ENCODE results near the gene OPALIN. TPM values are rescaled to one million over a fixed set of nuclear protein-coding genes. Genes with fewer than 3 reads are reported as not detected.

OPALIN gene
- total and polyA plus RNA-seq, 2 donors (not counting 1 experiment from before 2014, with no cell fraction given) = not detected

DNA sequence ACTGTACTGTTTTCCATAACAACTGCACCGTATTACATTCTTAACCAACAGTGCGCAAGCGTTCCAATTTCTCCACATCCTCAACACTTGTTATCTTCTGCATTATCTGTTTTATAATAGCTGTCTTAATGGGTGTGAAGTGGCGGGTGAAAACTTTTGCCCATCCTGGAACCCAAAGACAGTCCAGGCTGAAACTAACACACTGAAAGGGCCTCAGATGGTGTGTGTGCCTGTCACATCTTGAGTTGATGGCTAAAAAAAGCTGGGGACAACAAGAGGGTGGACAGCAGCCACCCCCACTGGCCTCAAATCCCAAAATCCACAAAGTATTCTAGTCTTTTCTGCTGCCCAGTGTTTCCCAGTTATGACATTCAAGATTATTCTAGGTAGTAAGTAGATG is 19.4 kb downstream of the OPALIN start:
- no peaks in the 10 kb centered on the region for H3K36me3 ChIP-seq (replicated peaks in 1 of 2; ENCODE audit: control extremely low read depth in 1 of 2, control insufficient read depth in 1 of 2, extremely low read depth in 1 of 2, insufficient read depth in 2 of 2, low read length in 1 of 2)
- H3K9ac ChIP-seq (ENCODE audit: low read length) = no peak overlapping the region
- H4K20me1 ChIP-seq (ENCODE audit: control insufficient read depth, insufficient read depth, low read length, poor library complexity, severe bottlenecking) = no peaks in the 10 kb centered on the region
- H2AFZ ChIP-seq (ENCODE audit: insufficient read depth, low read depth, low read length, poor library complexity, severe bottlenecking) = no peak overlapping the region
- H3K4me1 ChIP-seq (ENCODE audit: control insufficient read depth in 2 of 2, insufficient read depth in 2 of 2, low read length in 2 of 2) = peaks cover 4 to 9% of the 10 kb centered on the region in 2 donors
- H3K4me1 Mint-ChIP-seq = peaks cover 9% of the 10 kb centered on the region
- no peak for DNase-seq
- H3K27me3 Mint-ChIP-seq = peaks cover 11% of the 10 kb centered on the region
- TF ChIP-seq EZH2 (IDR thresholded peaks at IDR 0.05; ENCODE audit: borderline replicate concordance, insufficient read depth, low read depth, low read length, poor library complexity, severe bottlenecking) = no peak
- TF ChIP-seq, protein P1, sequence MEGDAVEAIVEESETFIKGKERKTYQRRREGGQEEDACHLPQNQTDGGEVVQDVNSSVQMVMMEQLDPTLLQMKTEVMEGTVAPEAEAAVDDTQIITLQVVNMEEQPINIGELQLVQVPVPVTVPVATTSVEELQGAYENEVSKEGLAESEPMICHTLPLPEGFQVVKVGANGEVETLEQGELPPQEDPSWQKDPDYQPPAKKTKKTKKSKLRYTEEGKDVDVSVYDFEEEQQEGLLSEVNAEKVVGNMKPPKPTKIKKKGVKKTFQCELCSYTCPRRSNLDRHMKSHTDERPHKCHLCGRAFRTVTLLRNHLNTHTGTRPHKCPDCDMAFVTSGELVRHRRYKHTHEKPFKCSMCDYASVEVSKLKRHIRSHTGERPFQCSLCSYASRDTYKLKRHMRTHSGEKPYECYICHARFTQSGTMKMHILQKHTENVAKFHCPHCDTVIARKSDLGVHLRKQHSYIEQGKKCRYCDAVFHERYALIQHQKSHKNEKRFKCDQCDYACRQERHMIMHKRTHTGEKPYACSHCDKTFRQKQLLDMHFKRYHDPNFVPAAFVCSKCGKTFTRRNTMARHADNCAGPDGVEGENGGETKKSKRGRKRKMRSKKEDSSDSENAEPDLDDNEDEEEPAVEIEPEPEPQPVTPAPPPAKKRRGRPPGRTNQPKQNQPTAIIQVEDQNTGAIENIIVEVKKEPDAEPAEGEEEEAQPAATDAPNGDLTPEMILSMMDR (IDR thresholded peaks at IDR 0.05) = no peak
- ChIA-PET POLR2A (interaction anchor here (0.6 to 0.7 kb wide), 2 partner anchors 46 to 110 kb away, joined by 3 to 4 read pairs; no protein-coding TSS in a partner anchor), CTCF (interaction anchor here (0.6 to 9.3 kb wide), 10 partner anchors 8 to 1081 kb away, joined by 3 to 107 read pairs (median 3); no protein-coding TSS in a partner anchor)
- no peaks in the 10 kb centered on the region for H3K27me3 ChIP-seq (replicated peaks in 1 of 4; ENCODE audit: control extremely low read depth in 1 of 4, control insufficient read depth in 3 of 4, insufficient read depth in 4 of 4, low read length in 3 of 4)
- WGBS (ENCODE audit: insufficient coverage) = no CpG with 5 or more reads among the region's 4 CpGs
- H3K79me2 ChIP-seq (ENCODE audit: control insufficient read depth, insufficient read depth, low read length) = no peaks in the 10 kb centered on the region
- no peak overlapping the region for H3K27ac ChIP-seq (ENCODE audit: low read length in 2 of 2)
- no peak overlapping the region for H3K4me3 ChIP-seq (ENCODE audit: control extremely low read depth in 1 of 5, extremely low read depth in 1 of 5, insufficient read depth in 1 of 5, low read depth in 2 of 5, low read length in 4 of 5)
- no peaks in the 10 kb centered on the region for H3K9me3 Mint-ChIP-seq (ENCODE audit: insufficient read depth)
- no peak overlapping the region for H3K4me3 Mint-ChIP-seq
- H3K27ac Mint-ChIP-seq = no peak overlapping the region
- intact Hi-C loops (cut with micrococcal nuclease) = no loop called here
- ATAC-seq (ENCODE audit: low read depth) = no peak
- no peaks in the 10 kb centered on the region for H3K9me3 ChIP-seq (ENCODE audit: control extremely low read depth in 1 of 3, control insufficient read depth in 2 of 3, insufficient read depth in 1 of 3, low read length in 2 of 3)
- no peak overlapping the region for H3K4me2 ChIP-seq (replicated peaks; ENCODE audit: low read depth, low read length, poor library complexity, severe bottlenecking)

DNA sequence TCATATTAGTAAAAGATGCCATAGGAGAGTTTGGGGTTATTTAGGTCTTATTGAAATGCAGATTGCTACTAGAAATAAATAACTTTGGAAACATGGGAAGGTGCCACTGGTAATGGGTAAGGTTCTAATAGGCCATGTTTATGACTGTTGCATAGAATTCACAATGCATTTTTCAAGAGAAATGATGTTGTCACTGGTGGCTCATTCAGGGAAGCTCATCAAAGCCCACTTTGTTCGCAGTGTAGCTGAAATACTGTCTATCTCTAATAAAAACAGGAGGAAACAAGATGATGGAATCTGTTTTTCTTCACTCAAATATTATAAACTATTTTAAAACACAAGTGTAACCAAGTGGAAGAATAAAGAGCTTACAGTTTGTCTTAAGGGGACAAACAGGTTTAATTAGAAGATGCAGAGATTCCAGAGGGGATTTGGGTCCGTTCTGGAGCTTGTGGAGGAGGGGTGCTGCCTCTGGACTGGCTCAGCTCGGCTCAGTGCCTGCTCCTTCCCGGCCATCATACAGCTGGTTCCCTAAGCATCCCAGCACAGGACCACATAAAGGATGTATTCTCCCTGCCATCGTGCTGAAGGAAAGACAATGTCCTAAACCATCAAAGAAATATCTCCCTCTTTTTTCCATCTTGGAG is 20.4 kb downstream of the OPALIN start:
- no peak overlapping the region for H3K4me3 Mint-ChIP-seq
- H3K4me3 ChIP-seq (ENCODE audit: control extremely low read depth in 1 of 5, extremely low read depth in 1 of 5, insufficient read depth in 1 of 5, low read depth in 2 of 5, low read length in 4 of 5) = no peak overlapping the region

More for the DNA sequence above, 20.4 kb downstream of the OPALIN start:
- no peaks in the 10 kb centered on the region for H3K4me1 Mint-ChIP-seq
- DNase-seq = no peak
- H2AFZ ChIP-seq (ENCODE audit: insufficient read depth, low read depth, low read length, poor library complexity, severe bottlenecking) = no peak overlapping the region
- intact Hi-C loops (cut with micrococcal nuclease) = no loop called here
- peaks cover 0 to under 1% of the 10 kb centered on the region in 2 donors for H3K4me1 ChIP-seq (ENCODE audit: control insufficient read depth in 2 of 2, insufficient read depth in 2 of 2, low read length in 2 of 2)
- ChIA-PET POLR2A (interaction anchor here (0.5 kb wide), 1 partner anchor 79 kb away, joined by 6 read pairs; no protein-coding TSS in a partner anchor), CTCF (interaction anchor here (0.8 to 9.3 kb wide), 11 partner anchors 10 to 335 kb away, joined by 3 to 107 read pairs (median 4); no protein-coding TSS in a partner anchor)
- no peaks in the 10 kb centered on the region for H3K79me2 ChIP-seq (ENCODE audit: control insufficient read depth, insufficient read depth, low read length)
- H3K9me3 ChIP-seq (ENCODE audit: control extremely low read depth in 1 of 3, control insufficient read depth in 2 of 3, insufficient read depth in 1 of 3, low read length in 2 of 3) = no peaks in the 10 kb centered on the region
- H4K20me1 ChIP-seq (ENCODE audit: control insufficient read depth, insufficient read depth, low read length, poor library complexity, severe bottlenecking) = no peaks in the 10 kb centered on the region
- no peak for ATAC-seq (ENCODE audit: low read depth)
- H3K27ac ChIP-seq (ENCODE audit: low read length in 2 of 2) = no peak overlapping the region
- TF ChIP-seq, protein P1 (IDR thresholded peaks at IDR 0.05) = no peak
- no peak for TF ChIP-seq EZH2 (IDR thresholded peaks at IDR 0.05; ENCODE audit: borderline replicate concordance, insufficient read depth, low read depth, low read length, poor library complexity, severe bottlenecking)
- H3K9ac ChIP-seq (ENCODE audit: low read length) = no peak overlapping the region
- no peaks in the 10 kb centered on the region for H3K36me3 ChIP-seq (replicated peaks in 1 of 2; ENCODE audit: control extremely low read depth in 1 of 2, control insufficient read depth in 1 of 2, extremely low read depth in 1 of 2, insufficient read depth in 2 of 2, low read length in 1 of 2)
- no peak overlapping the region for H3K27ac Mint-ChIP-seq
- no peaks in the 10 kb centered on the region for H3K27me3 ChIP-seq (replicated peaks in 1 of 4; ENCODE audit: control extremely low read depth in 1 of 4, control insufficient read depth in 3 of 4, insufficient read depth in 4 of 4, low read length in 3 of 4)
- no peak overlapping the region for H3K4me2 ChIP-seq (replicated peaks; ENCODE audit: low read depth, low read length, poor library complexity, severe bottlenecking)
- H3K27me3 Mint-ChIP-seq = peaks cover 15% of the 10 kb centered on the region
- no peaks in the 10 kb centered on the region for H3K9me3 Mint-ChIP-seq (ENCODE audit: insufficient read depth)
- WGBS (ENCODE audit: insufficient coverage) = 100% methylated on average over 1 of the region's 5 CpGs
